ENCODE data around the gene DACH1. TPM values are rescaled to one million over a fixed set of nuclear protein-coding genes. Genes with fewer than 3 reads are reported as not detected.

Gene DACH1
- total RNA-seq, 1 experiment from 2014 or later, result 0.14 TPM

GRCh38 chr13:71721104-71721503, 145.9 kb downstream of the DACH1 start:
- BruUV-seq (replicated peaks), result no TSS peak
- Mint-ChIP-seq H3K9me3 (ENCODE audit: low read depth, unreplicated experiment) (no peaks in the 10 kb centered on the region), H3K4me1 (ENCODE audit: low read depth, unreplicated experiment) (no peaks in the 10 kb centered on the region), H3K36me3 (ENCODE audit: insufficient read depth, unreplicated experiment) (no peaks in the 10 kb centered on the region), H3K27ac (ENCODE audit: unreplicated experiment) (no peak overlapping the region), H3K4me3 (ENCODE audit: low read depth, unreplicated experiment) (no peak overlapping the region), H3K27me3 (ENCODE audit: unreplicated experiment) (no peaks in the 10 kb centered on the region)
- intact Hi-C loops (cut with micrococcal nuclease; ENCODE audit: unreplicated experiment), result no loop called here
- DNase-seq, result no peak
- CTCF ChIA-PET, result no interaction called here
- TF ChIP-seq CTCF (IDR thresholded peaks at IDR 0.05; ENCODE audit: unreplicated experiment), result no peak

- Mint-ChIP-seq H3K4me1 (ENCODE audit: low read depth, unreplicated experiment) (no peaks in the 10 kb centered on the region), H3K27me3 (ENCODE audit: unreplicated experiment) (no peaks in the 10 kb centered on the region), H3K9me3 (ENCODE audit: low read depth, unreplicated experiment) (no peaks in the 10 kb centered on the region), H3K4me3 (ENCODE audit: low read depth, unreplicated experiment) (no peak overlapping the region), H3K36me3 (ENCODE audit: insufficient read depth, unreplicated experiment) (no peaks in the 10 kb centered on the region), H3K27ac (ENCODE audit: unreplicated experiment) (no peak overlapping the region)
- CTCF ChIA-PET, result no interaction called here
- no peak for TF ChIP-seq CTCF (IDR thresholded peaks at IDR 0.05; ENCODE audit: unreplicated experiment)
- no TSS peak for BruUV-seq (replicated peaks)
- intact Hi-C loops (cut with micrococcal nuclease; ENCODE audit: unreplicated experiment), result no loop called here
- DNase-seq, result no peak
These were observed 148.1 kb downstream of the DACH1 start for GRCh38 chr13:71718931-71719330.

GRCh38 chr13:71714802-71715375, 152.1 kb downstream of the DACH1 start:
- Mint-ChIP-seq H3K36me3 (ENCODE audit: insufficient read depth, unreplicated experiment) (no peaks in the 10 kb centered on the region), H3K27ac (ENCODE audit: unreplicated experiment) (no peak overlapping the region), H3K4me3 (ENCODE audit: low read depth, unreplicated experiment) (no peak overlapping the region), H3K9me3 (ENCODE audit: low read depth, unreplicated experiment) (no peaks in the 10 kb centered on the region), H3K27me3 (ENCODE audit: unreplicated experiment) (no peaks in the 10 kb centered on the region), H3K4me1 (ENCODE audit: low read depth, unreplicated experiment) (no peaks in the 10 kb centered on the region)
- CTCF ChIA-PET, result no interaction called here
- intact Hi-C loops (cut with micrococcal nuclease; ENCODE audit: unreplicated experiment), result no loop called here
- BruUV-seq (replicated peaks), result no TSS peak
- no peak for DNase-seq
- TF ChIP-seq CTCF (IDR thresholded peaks at IDR 0.05; ENCODE audit: unreplicated experiment), result no peak

GRCh38 chr13:71712988-71713653, 153.9 kb downstream of the DACH1 start:
- no TSS peak for BruUV-seq (replicated peaks)
- H3K4me3 Mint-ChIP-seq (ENCODE audit: low read depth, unreplicated experiment), result no peak overlapping the region
- CTCF ChIA-PET, result no interaction called here
- intact Hi-C loops (cut with micrococcal nuclease; ENCODE audit: unreplicated experiment), result no loop called here
- no peaks in the 10 kb centered on the region for H3K27me3 Mint-ChIP-seq (ENCODE audit: unreplicated experiment)
- peak; percentile 0 for DNase-seq
- no peaks in the 10 kb centered on the region for H3K9me3 Mint-ChIP-seq (ENCODE audit: low read depth, unreplicated experiment)
- no peak overlapping the region for H3K27ac Mint-ChIP-seq (ENCODE audit: unreplicated experiment)
- H3K36me3 Mint-ChIP-seq (ENCODE audit: insufficient read depth, unreplicated experiment), result no peaks in the 10 kb centered on the region
- H3K4me1 Mint-ChIP-seq (ENCODE audit: low read depth, unreplicated experiment), result no peaks in the 10 kb centered on the region
- TF ChIP-seq CTCF (IDR thresholded peaks at IDR 0.05; ENCODE audit: unreplicated experiment), result no peak

Data from Calu3 (cell line).